HG02642 (cell line): Measurements from ENCODE around the gene RRN3.
A peak's percentile ranks its signal among the peaks of the same experiment; 100 is the strongest.
"Not testable (repeated sequence)": the region's sequence is repeated elsewhere in the genome, so short reads cannot be mapped to it uniquely, and the experiment has no call there.

Experiments
- ATAC-seq: cut with Tn5 transposase; IDR thresholded peaks from one replicate; pipeline ENCODE4 v1.9.1; 2021; ENCODE audit warnings: mild to moderate bottlenecking; ENCODE audit not compliant: unreplicated experiment, poor library complexity

Gene RRN3

DNA sequence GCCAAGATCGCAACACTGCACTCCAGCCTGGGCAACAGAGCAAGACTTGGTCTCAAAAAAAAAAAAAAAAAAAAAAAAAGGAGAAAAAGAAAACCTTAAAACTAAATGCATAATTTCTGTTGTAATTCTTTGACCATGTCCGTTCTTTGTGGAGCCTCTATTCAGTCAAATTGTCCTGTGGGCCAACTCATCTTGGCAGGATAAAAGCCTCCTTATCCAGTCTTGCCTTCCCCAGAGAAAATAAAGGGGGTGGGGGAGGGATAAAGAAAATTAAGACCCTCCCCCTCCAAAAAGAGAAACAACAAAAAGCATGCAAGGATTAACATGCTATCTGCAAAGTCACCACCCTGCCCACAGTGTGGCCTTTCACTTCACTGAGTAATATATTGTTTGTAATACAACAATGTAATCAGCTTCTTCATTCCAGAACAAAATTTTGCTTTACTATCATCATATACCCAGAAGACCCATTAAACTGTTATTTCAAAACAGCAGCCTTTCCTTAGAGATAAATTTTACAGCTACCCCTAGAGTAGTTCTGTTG lies 5.4 kb upstream of the RRN3 start:
- ATAC-seq = not testable (repeated sequence)

DNA sequence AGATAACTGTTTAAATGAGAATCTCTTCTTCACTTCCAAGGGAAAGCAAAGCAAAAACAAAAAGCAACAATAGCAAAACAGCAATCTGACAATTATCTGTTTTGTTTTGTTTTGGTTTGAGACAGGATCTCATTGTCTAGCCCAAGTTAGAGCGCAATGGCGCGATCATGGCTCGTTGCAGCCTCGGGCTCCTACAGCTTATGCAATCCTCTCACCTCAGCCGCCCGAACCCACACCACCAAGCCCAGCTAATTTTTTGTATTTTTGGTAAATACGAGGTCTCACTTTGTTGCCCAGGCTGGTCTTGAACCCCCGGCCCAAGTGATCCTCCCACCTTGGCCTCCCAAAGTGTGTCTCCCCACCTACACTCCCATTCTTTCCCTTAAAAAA lies 2.5 kb upstream of the RRN3 start:
- ATAC-seq = not testable (repeated sequence)

DNA sequence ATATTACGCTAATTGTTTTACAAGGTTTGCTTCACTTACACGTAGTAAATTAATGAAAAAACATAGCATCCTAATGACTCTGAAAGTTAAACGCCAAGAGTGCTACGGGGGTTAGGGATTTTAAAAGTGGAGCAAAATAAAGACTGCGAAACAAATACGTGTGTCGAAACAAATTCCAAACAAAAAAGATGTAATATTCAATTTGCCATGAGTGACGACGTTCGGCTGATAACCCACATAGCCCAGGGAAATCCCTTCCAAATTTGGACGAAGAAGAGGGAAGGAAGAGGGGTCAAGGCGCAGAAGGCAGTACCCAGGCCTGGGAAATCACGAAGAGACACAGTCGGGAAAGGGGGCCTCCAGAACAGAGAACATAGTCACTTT lies 509 bp downstream of the RRN3 start:
- not testable (repeated sequence) for ATAC-seq

DNA sequence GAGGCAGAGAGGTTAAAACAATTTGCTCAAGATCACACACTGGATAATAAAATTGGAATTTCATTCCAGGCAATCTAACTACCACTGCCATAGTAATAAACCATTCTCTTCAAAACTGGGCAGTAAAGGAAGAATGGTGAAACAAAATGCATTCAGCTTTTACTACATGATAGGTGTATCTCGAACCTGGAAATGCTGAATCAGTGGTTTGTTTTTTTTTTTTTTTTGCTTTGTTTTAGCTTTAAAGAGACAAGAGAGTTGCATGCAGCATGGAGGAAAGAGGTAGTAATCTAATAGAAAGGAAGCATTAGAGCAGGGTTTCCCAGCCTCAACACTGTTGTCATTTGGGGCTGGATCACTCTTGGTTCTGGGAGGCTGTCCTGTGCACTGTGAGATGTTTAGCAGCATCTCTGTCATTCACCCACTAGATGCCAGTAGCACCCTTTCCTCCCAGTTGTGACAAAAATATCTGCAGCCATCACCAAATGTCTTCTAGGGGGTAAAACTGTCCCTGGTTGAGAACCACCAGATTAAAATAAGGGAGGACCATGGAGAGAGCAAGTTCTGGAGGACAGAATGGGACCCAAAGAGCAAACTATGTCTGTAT lies 3.3 kb downstream of the RRN3 start:
- ATAC-seq = not testable (repeated sequence)

DNA sequence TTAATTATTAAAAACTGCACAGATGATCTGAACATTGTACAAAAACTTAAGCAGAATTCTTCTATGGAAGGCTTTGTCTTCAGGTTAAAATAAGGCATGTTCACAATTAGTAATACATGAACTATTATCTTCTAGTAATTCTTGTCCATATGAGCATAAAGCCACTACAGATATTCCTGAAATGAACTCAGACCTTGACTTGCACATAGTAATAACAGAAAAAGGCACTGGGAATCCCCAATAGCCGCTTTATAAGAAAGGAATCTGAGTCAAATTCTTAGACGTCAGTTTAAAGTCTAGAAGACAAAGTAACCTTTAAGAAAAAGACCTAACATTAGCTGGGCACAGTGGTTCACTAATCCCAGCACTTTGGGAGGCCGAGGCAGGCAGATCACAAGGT lies 11.3 kb downstream of the RRN3 start:
- not testable (repeated sequence) for ATAC-seq

DNA sequence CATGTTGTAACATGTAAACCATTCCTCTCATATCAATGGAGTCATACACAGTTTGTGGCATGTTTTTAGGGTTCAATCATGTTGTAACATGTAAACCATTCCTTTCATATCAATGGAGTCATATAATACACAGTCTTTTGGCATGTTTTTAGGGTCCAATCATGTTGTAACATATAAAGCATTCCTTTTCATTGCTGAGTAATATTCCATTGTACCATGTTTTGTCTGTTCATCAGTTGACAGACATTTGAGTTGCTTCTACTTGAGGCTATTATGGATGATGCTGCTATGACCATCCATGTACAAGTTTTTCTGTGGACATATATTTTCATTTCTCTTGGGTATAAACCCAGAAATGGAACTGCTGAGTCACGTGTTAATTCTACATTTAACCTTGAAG lies 13.2 kb downstream of the RRN3 start:
- ATAC-seq = not testable (repeated sequence)

DNA sequence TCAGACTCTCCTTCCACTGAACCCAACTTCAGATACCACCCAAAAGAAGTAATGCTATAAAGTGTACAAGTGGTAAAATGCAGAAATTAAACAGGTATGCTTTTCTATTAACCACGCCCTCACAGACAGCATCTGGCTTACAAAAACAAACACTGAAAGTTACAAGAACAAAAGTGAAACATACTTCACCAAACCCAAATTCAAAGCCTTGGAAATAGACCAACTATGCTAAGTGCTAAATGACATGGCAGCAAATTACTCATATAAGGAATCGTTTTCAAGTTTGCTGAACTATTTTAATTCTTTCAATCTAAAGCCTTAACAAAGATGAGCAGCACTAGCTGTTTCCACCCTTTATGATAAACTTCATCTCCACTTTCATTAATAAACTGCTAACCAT lies 17.9 kb downstream of the RRN3 start:
- ATAC-seq = not testable (repeated sequence)

DNA sequence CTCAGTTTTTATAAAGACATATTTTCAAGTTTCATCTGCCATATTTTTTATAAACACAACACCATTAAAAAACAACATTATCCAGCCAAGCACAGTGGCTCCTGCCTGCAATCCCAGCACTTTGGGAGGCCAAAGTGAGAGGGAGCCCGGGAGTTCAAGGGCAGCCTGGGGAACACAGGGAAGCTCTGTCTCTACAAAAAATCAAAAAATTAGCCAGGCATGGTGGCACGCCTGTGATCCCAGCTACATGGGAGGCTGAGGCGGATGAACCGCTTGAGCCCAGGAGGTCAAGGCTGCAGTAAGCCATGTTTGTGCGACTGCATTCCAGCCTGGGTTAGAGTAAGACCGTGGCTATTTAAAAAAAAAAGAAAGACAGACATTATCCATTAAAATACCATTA lies 21.0 kb downstream of the RRN3 start:
- no peak for ATAC-seq

DNA sequence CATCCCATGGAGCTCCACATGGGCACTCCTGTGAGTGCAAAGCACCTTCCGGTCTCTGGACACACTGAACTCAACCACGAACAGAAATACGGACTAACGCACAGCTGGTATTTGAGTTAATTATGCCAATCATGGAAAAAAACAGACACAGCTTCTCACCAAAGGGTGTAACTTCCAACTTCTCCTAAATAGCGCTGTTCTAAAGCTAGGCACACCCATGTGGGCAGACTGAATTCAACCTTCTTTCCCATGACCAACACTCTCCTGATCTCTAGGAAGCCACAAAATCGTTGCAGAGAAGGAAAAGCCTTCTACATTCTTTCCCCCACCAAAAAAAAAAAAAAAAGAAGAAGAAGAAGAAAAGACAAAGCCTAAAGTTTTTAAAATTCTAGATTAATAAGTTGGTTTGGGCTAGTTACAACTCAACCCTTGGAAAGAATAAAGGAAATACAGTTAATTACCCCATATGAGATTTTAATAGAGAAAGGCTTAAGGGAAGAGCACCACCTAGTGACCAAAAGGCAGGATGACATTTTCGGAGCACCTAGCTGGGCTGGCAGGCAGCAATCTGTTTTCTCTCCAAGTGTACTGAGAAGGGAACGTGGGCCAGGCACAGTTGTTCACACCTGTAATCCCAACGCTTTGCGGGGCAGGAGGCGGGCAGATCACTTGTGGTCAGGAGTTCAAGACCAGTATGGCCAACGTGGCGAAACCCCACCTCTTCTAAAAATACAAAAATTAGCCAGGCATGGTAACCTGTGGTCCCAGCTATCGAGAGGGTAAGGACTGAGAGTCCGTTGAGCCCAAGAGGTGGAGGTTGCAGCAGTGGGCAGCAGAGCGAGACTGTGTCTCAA lies 21.9 kb downstream of the RRN3 start:
- ATAC-seq = not testable (repeated sequence)

DNA sequence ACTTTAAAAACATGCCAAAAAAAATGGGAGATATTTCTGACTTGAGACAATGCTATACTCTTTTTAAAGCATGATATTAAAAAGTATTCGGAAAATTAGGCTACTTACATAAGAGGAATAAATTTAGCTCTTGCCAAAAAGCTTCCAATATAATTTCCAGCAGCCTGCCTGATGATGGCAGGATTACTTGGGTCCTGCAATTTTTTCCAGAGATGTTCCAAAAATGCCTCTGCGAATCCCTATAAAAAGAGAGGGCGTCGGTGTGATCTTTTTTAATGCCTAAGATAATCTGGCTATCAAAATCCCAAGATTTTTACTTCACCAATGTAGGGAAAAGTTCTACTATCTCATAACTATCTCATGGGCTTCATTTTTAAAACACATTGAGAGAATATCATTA lies 23.1 kb downstream of the RRN3 start:
- not testable (repeated sequence) for ATAC-seq

DNA sequence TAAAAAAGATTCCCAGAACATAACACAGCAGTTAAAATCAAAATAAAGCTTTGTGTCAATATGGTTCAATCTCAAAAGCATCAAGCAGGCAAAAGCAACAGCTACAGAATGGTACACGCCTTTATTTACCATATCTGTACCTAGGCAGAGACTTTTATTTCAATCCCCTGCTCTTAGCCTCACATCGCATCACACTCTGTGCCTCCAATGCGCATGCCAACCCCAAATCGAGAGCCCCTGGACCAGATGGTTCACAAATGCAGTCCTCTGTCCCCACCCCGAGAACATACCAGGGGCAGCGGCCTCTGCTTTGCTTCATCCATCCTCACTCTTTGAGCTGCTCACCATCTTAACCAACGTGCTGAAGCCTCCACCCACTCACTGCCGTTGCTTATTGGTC lies 27.4 kb downstream of the RRN3 start:
- not testable (repeated sequence) for ATAC-seq

DNA sequence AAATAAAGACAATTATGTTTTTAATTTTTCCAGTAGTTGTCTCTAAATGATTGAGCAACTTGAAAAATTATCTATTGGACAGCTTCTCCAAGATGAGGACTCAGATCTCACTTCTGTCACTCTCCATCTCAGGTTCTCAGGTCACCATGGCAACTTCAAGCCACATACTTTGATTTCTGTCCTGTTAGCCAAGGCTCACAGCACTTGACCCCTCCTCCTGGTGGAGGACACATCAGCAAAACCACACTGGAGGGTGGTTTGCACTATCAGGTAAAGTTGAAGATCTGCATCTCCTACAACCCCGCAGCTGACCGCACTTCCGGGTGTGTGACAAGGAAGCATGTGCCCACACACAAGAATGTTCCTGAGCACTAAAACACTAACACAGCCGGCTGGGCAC lies 28.1 kb downstream of the RRN3 start:
- ATAC-seq = not testable (repeated sequence)

DNA sequence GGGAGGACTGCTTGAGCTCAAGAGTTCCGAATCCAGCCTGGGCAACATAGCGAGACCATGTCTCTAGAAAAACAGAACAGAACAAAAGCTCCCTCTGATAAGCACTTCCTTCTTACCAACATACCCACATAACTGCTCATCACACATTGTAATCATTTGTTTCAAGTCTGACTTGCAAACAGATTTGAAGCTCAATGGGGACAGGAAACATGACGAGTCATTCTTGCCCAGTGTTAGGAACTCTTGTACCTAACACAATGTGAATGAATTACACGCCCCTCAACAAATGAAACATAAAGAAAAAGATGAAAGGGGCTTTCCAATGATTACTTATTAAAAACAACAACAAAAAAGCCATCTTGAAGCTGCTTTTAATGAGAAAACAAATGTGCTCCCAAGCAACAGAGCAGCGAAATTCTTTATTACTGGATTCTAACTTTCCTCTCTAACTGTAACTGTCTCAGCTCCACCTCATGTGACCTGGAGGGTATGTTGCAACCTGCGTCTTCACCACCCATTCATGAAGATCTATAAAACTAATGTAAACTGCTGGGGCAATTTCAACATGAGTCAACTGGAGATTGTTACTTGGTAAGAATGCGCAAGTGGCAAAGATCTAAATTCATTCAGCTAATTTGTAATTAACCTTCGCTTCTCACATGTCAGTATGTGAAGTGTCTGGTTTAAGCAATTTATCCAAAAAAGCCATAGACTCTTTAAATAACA lies 31.8 kb downstream of the RRN3 start:
- not testable (repeated sequence) for ATAC-seq

DNA sequence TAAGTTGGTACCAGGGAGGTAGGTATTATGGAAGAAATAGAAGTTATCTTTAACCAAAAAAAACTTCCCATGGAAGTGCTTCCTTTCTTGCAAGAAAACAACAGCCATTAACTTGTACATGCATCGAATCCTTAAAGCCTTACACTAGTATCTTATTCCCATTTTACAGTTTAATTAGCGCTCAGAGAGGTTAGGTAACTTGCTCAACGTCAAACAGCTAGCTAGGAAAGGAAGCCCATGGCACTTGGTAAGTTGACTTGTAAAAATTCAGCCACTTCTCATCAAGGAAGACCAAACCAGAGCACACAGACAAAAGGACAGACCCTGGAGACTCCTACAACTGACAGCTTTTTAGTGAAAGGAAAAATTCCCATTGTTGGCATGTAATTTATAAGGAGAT lies 34.7 kb downstream of the RRN3 start:
- ATAC-seq = no peak

DNA sequence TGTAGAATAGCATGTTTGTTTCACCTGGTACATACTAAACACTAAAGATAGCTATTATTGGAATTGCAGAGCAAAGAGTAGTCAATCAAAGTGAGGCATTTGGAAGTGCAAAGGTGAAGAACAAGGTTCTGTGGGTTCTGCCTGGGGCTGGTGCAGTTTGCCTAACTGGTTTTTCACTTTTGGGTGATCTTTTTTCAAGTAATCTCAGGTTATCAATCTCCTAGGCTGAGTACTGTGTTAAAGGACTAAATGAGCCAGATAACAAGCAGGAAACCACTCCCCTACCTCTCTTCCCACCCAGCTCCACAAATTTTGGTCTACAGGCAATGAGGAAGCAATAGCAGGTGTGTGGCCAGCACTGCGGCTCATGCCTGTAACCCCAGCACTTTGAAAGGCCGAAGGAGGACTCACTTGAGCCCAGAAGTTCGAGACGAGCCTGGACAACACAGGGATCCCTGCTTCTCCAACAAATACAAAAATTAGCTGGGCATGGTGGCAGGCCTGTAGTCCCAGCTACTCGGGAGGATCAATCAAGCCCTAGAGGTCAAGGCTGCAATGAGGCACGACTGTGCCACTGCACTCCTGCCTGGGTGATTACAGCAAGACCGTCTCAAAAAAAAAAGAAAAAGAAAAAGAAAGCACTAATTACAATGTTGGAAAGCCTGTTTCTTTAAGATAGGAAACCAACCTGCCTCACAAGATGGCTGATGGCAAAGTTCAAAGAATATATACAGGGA lies 36.2 kb downstream of the RRN3 start:
- no peak for ATAC-seq

DNA sequence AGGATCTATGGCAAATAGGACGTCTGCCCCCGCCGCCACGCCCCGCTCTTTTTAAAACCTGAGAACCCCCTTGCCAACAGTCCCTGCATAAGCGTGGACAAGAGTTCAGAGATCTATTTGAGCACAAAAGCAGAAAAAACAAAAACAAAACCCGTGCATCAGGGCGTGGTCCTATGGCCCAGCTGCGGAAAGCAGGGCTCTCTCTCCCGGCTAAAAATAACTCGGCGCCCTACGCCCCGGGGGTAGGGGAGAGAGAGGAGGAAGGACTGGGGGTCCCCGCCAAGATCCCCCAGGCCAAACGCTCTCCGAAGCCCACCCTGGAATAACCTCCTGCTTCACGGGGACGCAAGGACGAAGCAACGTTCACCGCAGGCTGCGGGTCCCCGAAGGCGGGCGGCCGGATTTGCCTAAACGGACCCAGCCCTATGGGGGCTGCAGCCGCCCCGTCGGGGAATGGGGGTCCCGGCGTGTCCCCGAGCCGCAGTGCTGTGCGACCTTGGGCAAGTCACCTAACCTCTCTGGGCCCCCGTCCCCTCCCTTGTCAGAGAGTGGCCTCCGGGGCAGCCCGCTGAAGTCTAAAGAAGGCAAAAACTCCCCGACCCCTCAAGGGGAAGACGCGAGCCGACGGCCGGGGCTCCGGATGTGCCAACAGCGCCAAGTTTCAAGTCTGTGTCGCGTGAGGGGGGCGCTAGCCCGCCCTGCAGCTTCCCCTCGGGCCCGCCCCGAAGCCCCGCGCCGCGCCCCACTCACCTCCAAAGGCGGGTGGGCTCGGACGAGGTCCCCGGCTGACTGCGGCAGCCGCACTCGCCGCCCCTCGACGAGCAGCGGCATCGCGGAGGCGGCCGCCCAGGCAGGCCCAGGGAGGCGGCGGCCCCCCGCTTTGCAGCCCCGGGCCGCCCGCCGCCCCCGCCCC lies 38.7 kb downstream of the RRN3 start:
- ATAC-seq = peak; percentile 77

DNA sequence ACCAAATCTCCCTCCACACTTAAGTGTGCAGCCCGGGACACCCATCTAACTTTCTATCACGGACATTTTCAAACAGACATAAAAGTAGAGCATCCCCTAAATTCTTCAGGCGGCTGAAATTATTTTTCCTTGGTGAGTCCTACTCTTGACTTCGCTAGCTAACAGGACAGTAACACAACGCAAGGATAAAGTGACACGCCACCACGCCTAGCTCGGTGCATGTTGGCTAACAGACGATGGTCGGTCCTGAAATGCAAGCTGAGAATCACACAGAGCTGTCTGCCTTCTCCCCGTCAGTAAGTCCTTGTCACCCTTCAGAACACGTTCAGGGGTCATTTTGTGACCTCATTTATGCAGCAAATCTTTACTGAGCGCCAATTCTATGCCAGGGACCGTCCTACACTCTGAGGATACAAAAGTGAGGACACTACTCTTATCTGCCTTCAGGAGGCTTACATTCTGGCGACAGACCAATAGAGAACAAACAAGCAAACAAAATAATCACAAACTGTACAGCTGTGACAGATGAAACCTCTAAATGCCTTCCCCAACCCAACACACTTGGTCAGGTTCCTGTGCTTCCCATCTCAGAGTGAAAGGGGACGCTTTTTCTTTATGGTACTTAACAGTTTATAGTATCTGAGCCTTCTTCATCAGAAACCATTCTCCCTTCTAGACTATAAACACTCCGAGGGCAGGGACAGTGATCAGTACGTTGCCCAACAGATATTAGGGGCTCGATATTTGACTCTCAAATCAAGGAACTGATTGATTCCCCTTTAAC lies 39.5 kb downstream of the RRN3 start:
- ATAC-seq = no peak

DNA sequence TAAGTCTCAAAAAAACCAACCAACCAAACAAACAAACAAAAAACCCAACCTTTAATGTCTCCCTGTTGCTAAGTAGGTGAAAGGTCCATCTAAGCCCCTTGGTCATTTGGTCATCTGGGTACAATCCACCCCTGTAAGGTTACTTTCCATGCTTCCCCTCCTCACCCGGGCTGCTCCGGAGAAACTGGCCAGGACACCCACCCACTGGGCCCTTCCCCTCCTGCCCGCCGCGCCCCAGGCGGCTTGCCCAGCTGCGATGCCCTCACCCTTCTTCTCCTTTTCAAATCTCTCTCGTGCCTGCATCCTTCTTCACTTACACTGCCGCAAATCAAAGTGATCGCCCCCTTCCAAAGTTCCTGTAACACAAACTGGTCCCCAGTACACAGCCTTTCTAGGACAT lies 40.2 kb downstream of the RRN3 start:
- no peak for ATAC-seq
